RPMI7951 (cell line): ENCODE data around the gene FAM131C. TPM values are rescaled to one million over a fixed set of nuclear protein-coding genes. Genes with fewer than 3 reads are reported as not detected.
"Not testable (repeated sequence)": the region's sequence is repeated elsewhere in the genome, so short reads cannot be mapped to it uniquely, and the experiment has no call there.

ENCODE experiments used
- DNase-seq: peaks from one replicate; pipeline ENCODE4 v3.0.0-alpha.2; 2012; ENCODE audit warnings: low read depth
- total RNA-seq: library from RNA; depleted of rRNA; stranded (reverse); fragments of >200 nt; shearing (Covaris generic); gene quantifications from 2 replicates; pipeline ENCODE4 v1.2.3, GENCODE V29; 2014

The FAM131C gene
- total RNA-seq, 1 experiment from 2014 or later, result not detected

DNA sequence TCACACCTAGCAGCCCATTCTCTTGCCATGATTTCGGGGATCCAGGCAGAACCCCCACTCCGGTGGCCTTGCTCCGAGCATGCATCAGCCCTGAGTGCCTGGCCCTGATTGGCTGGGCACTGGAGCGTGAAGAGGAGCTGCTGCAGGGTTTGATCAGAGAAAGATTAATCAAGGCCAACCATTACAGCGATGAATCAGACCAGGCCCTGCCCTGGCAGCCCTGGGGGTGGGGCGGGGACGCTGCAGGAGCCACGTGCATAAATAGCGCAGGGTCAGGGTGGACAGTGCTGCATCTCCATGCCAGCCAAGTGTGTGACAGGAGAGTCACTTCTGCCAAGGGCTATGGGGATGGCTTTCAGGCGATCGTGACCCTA is 3.4 kb upstream of the FAM131C start:
- peak; percentile 92 for DNase-seq

DNA sequence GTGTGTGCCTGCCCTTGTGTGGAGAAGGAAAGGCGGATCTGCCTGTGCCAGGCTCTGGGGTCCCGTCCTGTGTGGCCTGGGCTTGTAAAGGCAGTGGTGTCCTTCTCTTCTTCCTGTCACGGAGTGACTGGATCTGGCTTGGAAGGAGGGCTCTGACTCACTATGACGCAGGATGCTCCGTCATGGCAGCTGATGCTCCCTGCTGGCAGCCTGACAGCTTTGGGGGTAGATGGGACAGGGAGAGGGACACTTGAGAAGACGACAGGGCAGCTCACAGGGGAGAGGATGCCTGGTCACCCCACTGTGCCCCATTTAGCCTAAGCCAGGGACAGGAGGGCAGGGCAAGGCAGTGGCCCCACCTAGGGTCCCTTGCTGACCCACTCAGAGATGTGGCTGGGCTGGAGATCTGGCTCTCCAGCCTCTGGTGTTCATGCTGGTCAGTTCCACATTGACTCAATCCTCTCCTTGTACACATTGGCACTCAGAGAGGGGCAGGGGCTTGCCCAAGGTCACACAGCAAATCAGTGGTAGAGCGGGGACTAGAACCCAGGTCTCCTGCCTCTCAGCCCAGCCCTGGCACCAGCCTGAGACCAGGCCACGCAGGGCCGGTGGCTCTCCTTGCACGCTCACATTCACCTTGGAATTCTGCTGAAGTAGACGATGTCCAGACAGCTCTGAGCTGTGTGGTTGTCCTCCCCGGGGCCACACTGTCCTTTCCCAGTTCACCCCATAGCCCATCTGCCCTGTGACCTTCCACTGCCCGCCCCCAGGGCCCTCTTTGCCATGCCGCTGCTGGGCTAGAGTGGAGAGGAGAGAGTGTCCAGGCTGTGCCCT is 2.8 kb upstream of the FAM131C start:
- peak; percentile 96 for DNase-seq

DNA sequence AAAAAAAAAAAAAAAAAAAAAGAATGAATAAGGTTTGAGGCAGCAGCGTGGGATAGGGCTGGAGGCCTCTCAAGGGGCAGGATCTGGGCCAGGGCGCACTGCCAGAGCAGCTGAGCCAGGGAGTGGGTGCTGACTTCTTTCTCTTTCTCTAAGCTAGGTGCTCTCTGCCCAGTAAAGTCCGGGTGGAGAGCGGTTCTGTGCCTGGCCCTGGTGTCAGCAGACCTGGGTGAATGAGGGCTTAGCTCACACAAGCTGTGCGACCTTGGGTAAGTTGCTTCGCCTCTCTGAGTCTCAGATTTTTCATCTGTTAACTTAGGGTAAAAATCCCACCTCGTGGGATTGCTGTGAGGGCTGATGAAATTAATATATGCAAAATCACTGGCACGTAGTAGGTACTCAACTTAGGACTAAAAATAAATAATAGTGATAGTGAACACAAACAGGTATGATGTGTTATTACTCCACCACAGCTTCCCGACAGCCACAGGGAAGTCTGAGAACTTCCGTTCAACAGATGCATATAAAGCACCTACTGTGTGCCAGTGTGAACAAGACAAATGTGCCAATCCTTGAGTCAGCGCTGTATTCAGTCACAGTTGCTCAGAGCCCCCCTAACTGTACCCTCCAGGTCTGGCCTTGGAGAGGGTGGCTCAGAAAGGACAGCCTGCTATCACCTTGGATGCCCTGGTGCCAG is 2.0 kb upstream of the FAM131C start:
- DNase-seq, result peak; percentile 87

DNA sequence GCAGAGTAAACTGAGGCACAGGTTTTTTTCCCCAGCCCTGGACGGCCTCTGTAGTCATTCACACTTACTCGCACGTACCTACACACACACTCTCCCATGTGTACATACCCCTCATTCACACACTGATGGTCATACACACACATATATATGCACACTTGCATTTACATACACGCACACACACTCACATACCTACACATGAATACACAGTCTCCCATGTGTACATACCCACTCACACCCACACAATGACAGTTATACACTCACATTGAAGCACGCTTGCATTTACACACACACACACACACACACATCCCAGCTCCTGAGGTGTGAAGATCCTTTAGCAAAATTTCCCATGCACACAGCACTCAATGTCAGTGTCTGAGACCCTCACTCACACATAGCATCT is 766 bp upstream of the FAM131C start:
- no peak for DNase-seq

DNA sequence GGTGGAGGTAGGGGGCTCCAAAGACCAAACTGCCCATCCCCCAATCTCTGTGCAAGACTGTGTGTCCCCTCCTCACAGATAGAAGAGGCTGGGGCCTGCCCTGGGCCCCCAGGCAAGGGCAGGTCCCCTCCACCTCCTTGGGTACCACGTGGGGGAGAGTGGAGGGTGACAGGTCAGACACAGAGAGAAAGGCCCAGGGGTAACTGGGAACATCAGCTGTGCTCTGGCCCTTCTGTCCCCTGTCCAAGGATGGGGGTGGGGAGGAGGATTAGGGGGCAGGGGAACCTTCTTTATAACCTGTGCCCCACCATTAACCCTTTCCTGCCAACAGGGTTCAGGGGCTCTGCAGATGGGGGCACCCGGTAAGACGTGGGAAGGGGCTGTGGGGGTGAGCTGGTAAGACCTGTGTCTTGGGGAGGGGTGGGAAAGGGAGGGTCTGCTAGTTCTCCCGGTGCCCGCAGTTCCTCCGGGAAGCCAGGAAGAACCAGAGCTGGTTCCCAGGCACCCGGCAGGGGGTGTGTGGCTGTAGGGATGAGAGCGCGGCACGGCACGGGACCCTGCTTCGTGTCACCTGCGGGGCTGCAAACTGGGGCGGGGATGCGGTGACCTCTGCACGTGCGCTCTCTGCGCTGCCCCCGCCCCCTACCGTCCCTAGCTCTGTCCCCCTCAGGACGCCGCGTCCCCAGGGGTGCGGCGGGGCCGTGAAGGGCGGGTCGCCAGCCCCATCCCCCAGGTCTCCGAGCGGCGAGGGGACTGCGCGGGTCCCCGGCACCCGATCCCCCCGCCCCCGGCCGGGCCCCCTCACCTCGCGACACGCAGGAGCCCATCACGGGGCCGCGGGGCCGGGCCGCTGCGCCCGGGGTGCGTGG is 601 bp downstream of the FAM131C start:
- DNase-seq, result no peak

DNA sequence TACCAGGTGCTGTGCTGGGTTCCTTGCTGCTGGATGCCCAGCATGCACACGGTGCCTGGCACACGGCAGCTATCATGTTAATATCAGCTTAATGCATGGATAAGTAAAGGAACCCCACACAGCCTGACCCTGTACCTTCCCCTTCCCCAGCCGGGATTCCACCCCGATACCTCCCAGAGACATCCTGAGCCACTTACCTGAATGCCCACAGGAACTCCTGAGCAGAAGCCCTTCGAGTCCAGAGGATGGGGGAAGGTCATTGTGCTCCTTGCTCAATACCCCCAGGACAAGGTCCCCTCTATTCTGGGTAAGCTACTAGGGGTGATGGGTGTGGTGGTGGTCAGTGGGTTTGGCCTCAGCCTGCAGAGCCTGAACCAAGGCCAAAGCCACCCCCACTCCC is 1.4 kb downstream of the FAM131C start:
- no peak for DNase-seq

DNA sequence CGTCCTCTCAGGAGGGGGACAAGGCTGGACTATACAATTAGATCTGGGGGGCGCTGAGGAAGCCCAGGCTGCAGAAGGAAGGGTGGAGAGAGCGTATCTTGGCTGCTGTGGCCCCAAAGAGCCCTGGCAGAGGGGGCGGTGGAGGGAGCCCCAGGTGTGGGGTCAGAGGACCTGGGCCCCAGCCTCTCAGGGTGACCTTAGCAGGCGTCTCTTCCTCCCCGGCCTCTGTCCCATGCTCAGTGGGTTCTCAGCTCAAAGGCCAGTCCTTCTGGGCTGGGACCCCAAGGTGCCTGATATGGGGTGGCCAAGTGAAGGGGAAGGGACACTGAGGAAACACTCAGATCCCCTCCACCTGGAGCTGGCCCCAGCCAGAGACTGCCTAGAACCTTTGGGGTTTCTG is 1.8 kb downstream of the FAM131C start:
- no peak for DNase-seq

DNA sequence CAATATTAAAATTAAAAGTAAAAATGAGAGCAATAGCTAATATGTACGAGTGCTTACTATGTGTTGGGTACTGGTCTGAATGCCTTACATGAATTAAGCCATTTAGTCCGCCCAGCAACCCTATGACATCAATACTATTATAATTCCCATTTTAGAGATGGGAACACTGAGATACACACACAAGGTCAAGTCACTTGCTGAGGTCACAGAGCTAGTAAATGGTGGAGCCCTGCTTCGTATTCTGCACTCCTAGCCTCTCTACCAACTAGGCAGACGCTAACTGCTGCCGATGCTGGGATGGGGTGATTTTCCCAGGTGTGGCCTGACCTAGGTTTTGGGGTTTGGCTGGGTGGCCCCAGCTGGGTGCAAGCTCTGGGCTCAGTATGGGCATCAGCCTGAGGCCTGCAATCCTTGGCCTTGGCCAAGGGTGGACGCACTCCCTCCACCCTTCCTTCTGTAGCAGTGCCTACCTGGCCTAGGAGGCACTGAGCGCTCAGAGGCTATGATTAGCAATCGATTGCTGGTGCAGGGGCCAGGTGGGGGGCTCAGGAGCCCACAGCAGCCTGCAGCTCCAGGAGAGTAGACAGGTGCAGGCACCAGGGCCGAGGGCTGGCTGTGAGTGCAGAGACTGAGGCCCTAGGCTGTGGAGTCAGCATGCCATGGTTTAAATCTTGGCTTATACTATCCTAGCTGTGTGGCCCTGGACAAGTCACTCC is 2.7 kb downstream of the FAM131C start:
- DNase-seq, result no peak

DNA sequence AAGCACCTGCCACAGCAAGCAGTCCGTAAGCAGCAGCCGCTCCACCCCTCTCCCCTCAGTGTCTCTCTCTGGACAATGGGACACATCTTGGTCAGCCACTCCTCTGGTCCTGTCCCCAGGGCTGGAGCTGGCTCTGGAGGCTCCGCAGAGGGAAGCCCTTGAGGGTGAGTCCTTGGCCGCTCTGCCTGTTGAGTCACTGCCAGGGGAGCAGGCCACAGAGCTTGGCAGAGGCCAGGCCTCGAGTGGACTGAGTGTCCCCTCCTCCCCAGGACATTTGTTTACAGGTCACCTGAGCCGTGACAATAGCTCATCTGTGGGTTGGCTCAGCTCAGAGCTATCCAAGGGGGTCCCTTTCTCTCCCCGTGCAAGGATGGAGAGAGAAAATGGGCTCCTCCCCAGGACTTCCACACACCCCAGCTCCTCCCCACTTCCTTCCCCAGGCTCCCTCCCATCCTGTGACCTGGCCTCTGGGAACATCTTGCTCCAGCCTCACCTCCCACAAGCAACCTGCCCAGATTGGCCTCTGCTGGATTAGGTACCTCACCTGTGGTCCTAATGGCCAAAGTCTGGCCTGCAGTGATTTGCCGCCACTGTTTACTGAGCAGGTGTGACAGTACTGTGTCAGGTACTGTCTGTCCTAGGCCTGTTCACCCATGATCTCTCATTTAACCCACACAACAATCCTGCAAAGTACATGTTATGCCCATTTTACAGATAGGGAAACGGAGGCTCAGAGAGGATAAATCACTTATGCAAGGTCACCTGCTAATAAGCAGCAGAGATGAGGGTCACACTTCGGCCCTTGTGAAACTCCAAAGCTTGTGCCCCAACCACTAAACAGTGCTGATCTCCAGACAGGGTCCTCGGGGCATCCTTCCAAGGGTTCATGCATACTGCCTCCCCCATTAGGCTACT is 4.8 kb downstream of the FAM131C start:
- DNase-seq, result peak; percentile 74

DNA sequence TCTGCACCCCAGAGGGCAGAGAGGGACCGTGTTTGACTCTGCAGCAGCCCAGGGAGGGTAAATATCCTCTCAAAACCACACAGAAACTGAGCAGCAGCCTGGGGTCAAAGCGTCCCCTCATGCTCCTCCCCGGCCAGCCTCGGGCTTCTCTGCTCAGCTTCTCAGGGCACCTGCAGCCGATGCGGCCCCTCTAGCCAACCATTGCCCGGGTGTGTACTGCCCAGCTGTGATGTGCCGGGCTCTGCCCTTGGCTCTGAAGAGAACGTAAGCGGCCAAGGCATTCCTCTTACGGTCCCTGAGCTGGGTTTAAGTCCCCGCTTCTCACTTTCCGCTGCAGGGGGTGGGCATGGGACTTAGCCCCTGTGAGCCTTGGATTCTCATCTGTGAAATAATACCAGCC is 5.5 kb downstream of the FAM131C start:
- no peak for DNase-seq

DNA sequence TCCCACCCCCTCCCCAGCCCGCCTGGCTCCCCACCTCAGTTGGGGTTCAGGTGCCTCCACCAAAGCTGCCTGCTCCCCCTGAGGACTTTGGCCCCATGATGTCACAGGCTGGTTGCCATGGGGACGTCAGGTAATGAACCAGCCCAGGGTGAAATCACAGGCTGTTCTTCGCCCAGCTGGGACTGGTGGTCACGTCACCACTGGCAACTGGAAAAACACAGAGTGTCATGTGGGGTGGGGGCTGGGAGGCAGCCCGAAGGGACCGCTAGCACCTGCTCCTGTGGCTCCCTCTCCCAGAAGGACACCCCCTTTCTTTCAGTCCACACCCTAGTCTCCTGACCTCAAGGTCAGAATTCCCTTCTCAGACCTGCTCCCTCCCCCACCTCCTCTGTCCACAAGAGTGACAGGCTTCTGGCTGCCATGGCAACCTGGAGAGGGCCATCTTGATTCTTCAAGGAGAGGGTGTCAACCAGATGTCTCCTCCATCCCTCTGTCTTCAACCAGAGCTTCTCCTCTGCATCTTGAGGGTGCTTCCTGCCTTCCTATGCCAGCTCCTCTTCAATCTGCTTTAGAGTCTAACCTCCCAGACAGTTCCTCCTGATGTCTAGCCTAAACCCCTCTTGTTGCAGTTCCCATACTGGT is 6.2 kb downstream of the FAM131C start:
- no peak for DNase-seq

DNA sequence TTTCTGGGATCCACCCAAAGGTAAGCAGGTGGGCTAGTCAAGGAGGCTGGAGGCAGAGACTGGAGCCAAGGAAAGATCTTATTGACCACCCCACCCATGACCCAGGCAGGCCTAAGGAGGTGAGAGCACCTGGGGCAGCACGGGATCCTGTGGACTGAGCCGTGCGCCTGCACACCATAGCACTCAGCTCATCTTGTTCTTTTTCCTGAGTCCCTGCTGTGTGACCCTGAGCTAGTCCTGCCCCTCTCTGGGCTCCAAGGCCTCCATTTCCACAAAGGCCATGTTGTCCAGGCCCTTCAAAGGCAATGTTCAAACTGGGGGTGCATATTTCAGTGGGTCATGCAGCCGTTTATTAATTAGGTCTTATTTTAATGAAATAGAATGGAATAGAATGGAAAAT is 7.2 kb downstream of the FAM131C start:
- DNase-seq, result no peak

DNA sequence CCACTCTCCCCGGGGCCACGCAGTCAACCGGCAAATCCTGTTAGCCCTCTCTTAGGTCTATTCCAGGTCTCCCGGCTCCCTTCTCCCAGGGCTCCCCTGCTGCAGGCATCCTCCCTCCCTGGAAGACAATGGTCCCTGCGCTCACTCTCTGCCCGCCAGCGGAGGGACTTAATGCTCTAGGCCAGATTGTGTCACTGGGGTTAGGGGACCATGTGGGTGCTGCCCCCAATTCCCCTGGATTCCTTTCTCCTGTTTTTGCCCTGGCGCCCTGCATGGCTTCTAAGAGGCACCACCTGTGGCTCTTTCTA is 8.2 kb downstream of the FAM131C start:
- no peak for DNase-seq

DNA sequence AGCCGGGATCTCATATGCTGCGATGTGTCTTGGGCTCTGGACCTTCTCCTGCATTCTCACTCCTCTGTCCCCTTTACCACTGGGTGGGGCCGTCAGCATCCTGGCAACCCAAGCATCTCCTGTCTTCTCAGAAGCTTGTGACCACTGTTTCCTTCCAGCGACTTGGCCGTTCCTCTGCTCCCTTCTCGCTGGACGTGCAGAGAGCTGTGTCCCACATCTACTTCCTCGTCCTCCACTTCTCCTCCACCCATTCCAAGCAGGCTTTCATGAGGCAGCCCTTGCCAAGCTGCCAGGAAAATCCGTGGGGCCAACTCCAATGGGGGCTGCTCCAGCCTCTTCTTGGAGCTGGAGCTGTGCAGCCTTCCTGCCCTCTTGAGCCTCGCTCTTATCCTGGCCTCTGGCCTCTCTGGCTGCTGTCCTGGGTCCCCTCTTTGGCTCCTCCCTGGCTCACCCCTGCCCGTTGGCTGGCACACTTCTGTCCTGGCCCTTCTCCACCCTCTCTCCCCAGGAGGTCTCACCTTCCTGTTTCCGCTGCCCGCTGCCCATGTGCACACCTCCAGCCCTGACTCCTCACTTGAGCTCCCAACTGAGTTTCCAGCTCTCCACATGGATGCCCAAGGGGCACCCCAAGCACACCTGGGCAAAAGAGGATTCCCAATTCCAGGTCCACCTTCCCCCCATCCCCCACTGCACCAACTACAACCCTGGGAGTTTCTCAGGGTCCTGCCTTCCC is 8.7 kb downstream of the FAM131C start:
- no peak for DNase-seq

DNA sequence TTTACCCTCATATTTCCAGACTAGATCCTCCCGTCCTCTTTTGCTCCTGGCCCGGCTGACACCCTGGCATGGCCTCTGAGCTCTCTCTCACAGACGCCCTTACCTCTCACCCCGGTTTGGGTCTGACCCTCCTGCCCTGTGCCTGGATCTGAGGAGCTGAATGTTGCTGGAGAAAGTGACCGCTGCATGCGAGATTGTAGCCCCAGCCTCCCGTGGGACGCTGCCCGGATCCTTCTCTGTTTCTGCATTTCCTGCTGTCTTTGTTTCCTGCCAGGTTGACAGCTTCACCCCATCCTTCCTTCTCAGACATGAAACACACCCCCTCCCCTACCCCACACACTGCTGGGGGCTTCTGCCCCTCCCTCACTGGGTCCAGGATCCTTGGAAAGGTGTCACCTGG is 9.5 kb downstream of the FAM131C start:
- no peak for DNase-seq

DNA sequence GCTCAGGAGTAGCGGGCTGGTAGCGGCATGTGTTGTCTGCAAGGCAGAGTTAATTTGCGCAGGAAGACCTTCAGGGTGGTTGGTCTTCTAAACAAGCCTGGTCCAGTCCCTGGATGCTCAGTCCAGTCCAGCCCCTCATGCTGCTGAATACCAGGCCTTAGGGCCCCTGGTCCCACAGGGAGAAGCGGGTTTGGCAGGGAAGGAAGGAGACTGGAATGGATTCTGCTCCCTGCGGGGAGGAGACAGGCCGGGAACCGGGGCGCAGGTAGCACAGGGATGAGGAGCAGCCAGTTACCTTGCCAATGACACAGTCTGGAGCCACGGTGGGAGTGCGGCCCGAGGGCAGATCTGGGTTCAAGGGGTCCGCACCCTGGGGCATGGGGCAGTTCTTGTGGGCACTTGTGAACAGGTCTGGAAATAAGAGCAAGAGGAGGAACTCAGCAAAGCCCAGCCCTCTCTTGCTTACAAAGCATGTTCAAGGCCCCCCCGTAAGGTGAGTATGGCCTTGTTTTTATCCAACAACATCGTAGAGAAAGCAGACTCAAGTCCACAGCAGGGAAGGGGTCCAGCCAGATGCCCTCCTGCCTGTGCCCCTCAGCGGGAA is 10.1 kb downstream of the FAM131C start:
- no peak for DNase-seq

DNA sequence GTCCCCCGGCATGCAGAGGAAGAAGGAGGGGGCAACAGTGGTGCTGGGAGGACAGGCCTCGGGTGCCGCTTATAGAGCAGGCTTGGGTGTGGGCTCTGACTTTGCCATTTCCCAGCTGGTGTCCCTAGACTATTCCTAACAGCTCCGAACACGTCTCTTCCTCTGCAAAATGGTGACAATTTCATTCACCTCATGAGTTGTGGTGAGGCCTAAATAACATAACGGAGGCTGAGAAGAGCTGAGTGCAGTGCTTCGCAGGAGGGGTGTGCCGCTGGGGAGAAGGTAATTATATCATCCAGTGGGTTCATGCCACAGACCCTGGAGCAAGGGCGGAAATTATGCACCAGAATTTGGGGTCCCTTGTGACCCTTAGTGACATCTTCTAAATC is 10.8 kb downstream of the FAM131C start:
- DNase-seq, result not testable (repeated sequence)

DNA sequence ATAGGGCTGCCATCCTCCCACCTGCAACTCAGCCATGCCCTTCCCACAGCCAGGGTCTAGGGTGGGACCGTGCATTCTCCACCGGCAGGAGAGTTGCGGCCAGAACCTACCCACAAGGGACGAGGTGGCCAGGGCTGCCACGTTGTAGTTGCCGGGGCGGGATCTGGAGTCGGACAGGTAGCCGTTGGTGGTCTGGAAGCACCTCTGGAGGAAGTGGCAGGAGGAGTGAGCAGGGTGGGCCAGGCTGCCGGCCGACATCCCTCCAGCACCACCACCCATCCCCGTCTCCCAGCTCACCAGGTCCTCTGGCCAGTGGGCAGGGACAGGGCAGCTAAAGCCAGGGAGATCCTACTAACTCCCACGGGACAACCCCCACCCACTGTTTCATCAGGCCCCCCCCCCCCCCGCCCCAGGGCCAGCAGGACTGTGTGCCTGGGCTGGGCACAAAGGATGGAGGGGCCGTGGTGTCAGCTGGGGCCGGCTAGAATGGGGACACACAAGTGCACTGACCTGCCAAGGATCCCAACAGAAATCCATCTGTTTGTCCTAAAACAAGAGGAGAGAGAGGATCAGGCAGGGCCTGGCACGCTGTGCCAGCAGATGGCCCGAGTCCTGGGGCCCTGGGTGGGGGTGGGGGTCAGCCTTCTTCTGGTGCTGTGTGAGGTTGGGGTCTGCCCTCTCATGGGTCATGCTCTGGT is 11.3 kb downstream of the FAM131C start:
- not testable (repeated sequence) for DNase-seq

DNA sequence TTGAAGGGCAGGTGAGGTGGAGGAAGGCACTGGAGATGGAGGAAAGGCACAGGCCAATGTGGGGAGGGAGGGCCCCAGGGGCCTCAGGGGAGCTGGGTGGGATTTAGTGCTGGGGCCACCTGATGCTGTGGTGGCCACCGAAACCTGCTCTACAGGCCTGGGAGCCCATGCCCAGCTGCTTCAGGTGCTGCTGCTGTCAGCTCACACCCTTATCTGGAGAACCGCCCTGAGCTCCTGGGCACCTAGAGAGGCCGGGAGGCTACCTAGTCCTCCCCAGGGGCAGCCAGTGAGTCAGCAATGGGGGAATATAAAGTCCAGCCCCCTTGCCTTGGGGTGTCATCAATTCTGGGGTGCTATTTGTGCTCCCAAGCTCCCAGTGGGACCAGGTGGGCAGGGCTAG is 12.2 kb downstream of the FAM131C start:
- DNase-seq, result no peak
